SK-N-SH (cell line): ENCODE results near the gene CCDC47.

Experiments used
- ELF1 ChIP-seq: IDR thresholded peaks from 2 replicates; pipeline ENCODE4 v1.4.0; 2012
- EP300 ChIP-seq, 2 experiments: IDR thresholded peaks; 2 replicates each; pipeline versions ENCODE4 v1.4.0 to v1.6.1; 2012; ENCODE audit warnings: borderline replicate concordance in 1 of 2, low read depth in 1 of 2, low read length in 1 of 2
- EZH2phosphoT487 ChIP-seq: fragments of 200-600 bp; sonication (generic); IDR thresholded peaks from 2 replicates; pipeline ENCODE4 v1.6.1; 2017; ENCODE audit warnings: low read depth, mixed run types, mild to moderate bottlenecking, antibody characterized with exemption, moderate library complexity, borderline replicate concordance
- FOXM1 ChIP-seq: IDR thresholded peaks from 2 replicates; pipeline ENCODE4 v1.4.0; 2012; ENCODE audit warnings: low read depth, mild to moderate bottlenecking
- GABPA ChIP-seq: IDR thresholded peaks from 2 replicates; pipeline ENCODE4 v1.4.0; 2012; ENCODE audit warnings: low read depth, mild to moderate bottlenecking
- JUND ChIP-seq: IDR thresholded peaks from 2 replicates; pipeline ENCODE4 v1.4.0; 2012
- NFIC ChIP-seq: IDR thresholded peaks from 2 replicates; pipeline ENCODE4 v1.4.0; 2012; ENCODE audit warnings: borderline replicate concordance
- POLR2AphosphoS5 ChIP-seq: IDR thresholded peaks from 2 replicates; pipeline ENCODE4 v1.6.1; 2012; ENCODE audit warnings: low read depth, low read length
- TAF1 ChIP-seq: IDR thresholded peaks from 2 replicates; pipeline ENCODE4 v1.6.1; 2012; ENCODE audit warnings: low read depth, mild to moderate bottlenecking, low read length, moderate library complexity, borderline replicate concordance
- YY1 ChIP-seq: IDR thresholded peaks from 2 replicates; pipeline ENCODE4 v1.4.0; 2012; ENCODE audit warnings: low read depth, mild to moderate bottlenecking
- TF ChIP-seq, protein P1 (sequence below): fragments of 200-600 bp; sonication (generic); IDR thresholded peaks from 2 replicates; pipeline ENCODE4 v1.6.1; 2017; ENCODE audit warnings: antibody characterized with exemption, mild to moderate bottlenecking, moderate library complexity
- TF ChIP-seq, protein P2 (sequence below): IDR thresholded peaks from 2 replicates; pipeline ENCODE4 v1.4.0; 2012; ENCODE audit warnings: low read depth

DNA sequence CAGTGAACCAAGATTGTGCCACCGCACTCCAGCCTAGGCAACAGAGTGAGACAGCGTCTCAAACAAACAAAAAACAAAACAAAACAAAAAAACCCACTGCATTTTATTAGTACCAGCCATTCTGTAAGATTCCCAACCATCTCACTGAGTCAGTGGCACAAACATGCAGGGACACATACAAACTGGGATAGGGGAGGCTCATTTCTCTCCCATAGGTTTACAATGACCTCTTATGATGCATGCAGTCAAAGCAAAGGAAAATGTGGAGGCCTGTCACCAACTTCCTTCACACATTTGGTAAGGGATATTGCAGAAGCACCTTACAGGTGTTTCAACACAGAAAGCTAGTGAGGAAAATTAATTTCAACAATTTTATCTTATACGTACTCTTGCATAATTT is 19.4 kb downstream of the CCDC47 start:
- TF ChIP-seq NFIC (no peak), EZH2phosphoT487 (no peak), YY1 (no peak), EP300 (IDR thresholded peaks at IDR 0.05; ENCODE audit: borderline replicate concordance in 1 of 2, low read depth in 1 of 2, low read length in 1 of 2) (no peak), TAF1 (no peak), JUND (no peak), GABPA (no peak), POLR2AphosphoS5 (no peak), ELF1 (no peak), FOXM1 (no peak)
- TF ChIP-seq, protein P1, sequence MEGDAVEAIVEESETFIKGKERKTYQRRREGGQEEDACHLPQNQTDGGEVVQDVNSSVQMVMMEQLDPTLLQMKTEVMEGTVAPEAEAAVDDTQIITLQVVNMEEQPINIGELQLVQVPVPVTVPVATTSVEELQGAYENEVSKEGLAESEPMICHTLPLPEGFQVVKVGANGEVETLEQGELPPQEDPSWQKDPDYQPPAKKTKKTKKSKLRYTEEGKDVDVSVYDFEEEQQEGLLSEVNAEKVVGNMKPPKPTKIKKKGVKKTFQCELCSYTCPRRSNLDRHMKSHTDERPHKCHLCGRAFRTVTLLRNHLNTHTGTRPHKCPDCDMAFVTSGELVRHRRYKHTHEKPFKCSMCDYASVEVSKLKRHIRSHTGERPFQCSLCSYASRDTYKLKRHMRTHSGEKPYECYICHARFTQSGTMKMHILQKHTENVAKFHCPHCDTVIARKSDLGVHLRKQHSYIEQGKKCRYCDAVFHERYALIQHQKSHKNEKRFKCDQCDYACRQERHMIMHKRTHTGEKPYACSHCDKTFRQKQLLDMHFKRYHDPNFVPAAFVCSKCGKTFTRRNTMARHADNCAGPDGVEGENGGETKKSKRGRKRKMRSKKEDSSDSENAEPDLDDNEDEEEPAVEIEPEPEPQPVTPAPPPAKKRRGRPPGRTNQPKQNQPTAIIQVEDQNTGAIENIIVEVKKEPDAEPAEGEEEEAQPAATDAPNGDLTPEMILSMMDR, result no peak
- TF ChIP-seq, protein P2, sequence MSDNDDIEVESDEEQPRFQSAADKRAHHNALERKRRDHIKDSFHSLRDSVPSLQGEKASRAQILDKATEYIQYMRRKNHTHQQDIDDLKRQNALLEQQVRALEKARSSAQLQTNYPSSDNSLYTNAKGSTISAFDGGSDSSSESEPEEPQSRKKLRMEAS, result no peak
